Central memory CD8-positive, alpha-beta T cell (primary cell): ENCODE data around the gene APC2.
A peak's percentile ranks its signal among the peaks of the same experiment; 100 is the strongest.

Experiments used
- ATAC-seq: fragments of 150-1000 bp; cut with Tn5 transposase; replicated peaks from 2 replicates; pipeline ENCODE4 v1.10.0; 2022; ENCODE audit warnings: mild to moderate bottlenecking, moderate FRiP score, moderate number of reproducible peaks; ENCODE audit not compliant: poor library complexity, severe bottlenecking; ENCODE audit errors: extremely low read depth
- DNase-seq, 2 donors: peaks; one replicate each; pipeline ENCODE4 v3.0.0; 2021; ENCODE audit warnings: low spot score in 2 of 2
- H3K27ac Mint-ChIP-seq: one replicate; pipeline ENCODE4 v1.8.0; 2022; ENCODE audit warnings: low read depth, mild to moderate bottlenecking, moderate library complexity, mixed read lengths
- H3K27me3 Mint-ChIP-seq: one replicate; pipeline ENCODE4 v1.8.0; 2022; ENCODE audit warnings: mixed read lengths
- H3K36me3 Mint-ChIP-seq: one replicate; pipeline ENCODE4 v1.8.0; 2022; ENCODE audit warnings: mild to moderate bottlenecking, moderate library complexity, mixed read lengths; ENCODE audit not compliant: insufficient read depth
- H3K4me1 Mint-ChIP-seq: one replicate; pipeline ENCODE4 v1.8.0; 2022; ENCODE audit warnings: mixed read lengths
- H3K4me3 Mint-ChIP-seq: one replicate; pipeline ENCODE4 v1.8.0; 2022; ENCODE audit warnings: mild to moderate bottlenecking, moderate library complexity, mixed read lengths
- H3K9me3 Mint-ChIP-seq: one replicate; pipeline ENCODE4 v1.8.0; 2022; ENCODE audit warnings: mixed read lengths

APC2 gene

DNA sequence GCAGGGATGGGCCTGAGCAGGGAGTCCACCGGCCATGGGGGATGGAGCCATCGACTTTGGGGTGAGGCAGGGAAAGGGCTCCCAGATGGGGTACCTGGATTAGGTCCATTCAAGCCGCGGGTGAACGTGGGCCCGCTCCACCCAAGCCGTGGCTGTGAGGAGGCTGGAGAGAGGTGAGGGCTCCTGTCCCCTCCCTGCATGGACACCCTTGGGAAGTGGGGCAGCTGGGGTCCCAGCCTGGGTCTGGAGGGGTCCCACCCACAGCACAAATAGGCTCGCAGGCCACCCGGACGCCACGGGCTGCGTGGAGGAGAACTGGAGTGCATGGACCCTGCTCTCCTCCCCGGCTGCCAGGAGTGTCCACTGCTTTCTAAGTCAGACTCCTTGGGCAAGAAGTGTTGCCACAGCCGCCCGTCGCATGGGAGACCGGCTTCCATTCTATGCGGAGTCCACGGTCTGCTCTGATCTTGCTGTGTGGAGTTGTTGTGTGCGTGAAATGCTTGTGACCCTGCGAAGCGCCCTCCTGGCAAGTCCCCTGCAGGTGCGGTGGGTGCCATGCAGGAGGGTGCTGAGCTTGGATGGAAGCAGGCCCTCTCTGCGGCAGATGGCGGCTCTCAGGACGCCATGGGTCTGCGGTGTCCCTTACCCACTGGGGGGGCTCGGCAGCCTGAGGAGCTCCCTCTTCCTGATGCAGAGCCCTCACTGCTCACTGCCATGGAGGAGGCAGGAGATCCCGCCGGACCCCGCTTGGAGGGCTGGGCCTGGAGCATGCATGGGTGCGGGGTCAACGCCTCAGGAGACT is 40.5 kb upstream of the APC2 start:
- H3K4me1 Mint-ChIP-seq, result peaks cover 54% of the 10 kb centered on the region
- H3K4me3 Mint-ChIP-seq, result peak overlapping the region; percentile 94
- peak overlapping the region; percentile 96 for H3K27ac Mint-ChIP-seq
- no peak for DNase-seq
- no peaks in the 10 kb centered on the region for H3K27me3 Mint-ChIP-seq
- no peak for ATAC-seq
- no peaks in the 10 kb centered on the region for H3K9me3 Mint-ChIP-seq
- peaks cover 35% of the 10 kb centered on the region for H3K36me3 Mint-ChIP-seq

- H3K4me3 Mint-ChIP-seq, result peak overlapping the region; percentile 94
- H3K9me3 Mint-ChIP-seq, result no peaks in the 10 kb centered on the region
- H3K36me3 Mint-ChIP-seq, result peaks cover 41% of the 10 kb centered on the region
- peaks cover 59% of the 10 kb centered on the region for H3K4me1 Mint-ChIP-seq
- ATAC-seq (no peak), DNase-seq (no peak)
- no peaks in the 10 kb centered on the region for H3K27me3 Mint-ChIP-seq
- H3K27ac Mint-ChIP-seq, result peak overlapping the region; percentile 96
Measured at GRCh38 chr19:1410136-1410786, 39.7 kb upstream of the APC2 start.

GRCh38 chr19:1410789-1411188 is 39.1 kb upstream of the APC2 start:
- H3K27ac Mint-ChIP-seq, result peak overlapping the region; percentile 96
- no peaks in the 10 kb centered on the region for H3K27me3 Mint-ChIP-seq
- H3K4me3 Mint-ChIP-seq, result peak overlapping the region; percentile 94
- ATAC-seq (no peak), DNase-seq (no peak)
- peaks cover 45% of the 10 kb centered on the region for H3K36me3 Mint-ChIP-seq
- no peaks in the 10 kb centered on the region for H3K9me3 Mint-ChIP-seq
- H3K4me1 Mint-ChIP-seq, result peaks cover 64% of the 10 kb centered on the region

DNA sequence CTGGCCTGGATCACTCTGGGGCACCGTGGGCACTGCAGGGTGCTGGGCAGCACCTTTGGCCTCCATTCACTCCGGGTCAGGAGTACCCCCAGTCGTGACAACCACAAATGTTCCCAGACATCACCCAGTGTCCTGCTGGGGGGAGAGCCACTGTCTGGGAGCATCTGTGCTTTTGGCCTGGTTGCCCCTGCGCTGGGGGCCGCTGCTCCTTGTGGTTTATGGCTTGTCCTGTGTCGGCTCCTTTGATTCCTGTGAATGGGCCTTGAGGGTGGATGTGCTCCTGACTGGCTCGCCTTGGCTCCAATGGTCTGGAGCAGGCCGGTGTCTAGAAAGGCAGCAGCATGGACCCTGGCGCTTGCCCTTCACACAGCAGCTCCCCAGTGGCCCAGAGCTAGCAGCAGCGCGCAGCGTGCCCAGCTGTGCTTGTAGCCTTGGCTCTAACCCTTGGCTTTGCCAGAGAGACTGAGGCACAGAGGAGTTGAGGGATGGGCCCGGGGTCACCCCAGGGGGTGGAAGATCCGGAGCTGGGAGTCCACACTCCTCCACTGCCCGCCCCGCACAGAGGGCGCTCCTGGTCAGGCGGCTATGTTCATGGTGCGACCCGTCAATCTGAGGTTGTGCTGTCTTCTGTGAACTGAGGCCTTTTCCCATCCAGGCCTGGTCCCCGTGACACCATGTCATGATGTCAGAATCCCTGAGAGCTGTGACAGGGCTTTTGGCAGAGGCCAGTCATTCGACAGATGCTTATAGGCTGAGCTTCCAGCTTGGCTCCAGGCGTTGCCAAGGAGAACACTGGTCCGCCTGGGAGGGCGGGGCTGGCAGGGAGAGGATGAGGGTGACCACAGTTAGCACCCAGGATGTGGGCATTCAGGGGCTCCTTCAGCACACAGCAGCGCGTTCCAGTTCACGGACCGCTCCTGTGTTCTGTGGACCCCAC is 38.4 kb upstream of the APC2 start:
- peak overlapping the region; percentile 96 for H3K27ac Mint-ChIP-seq
- peaks cover 51% of the 10 kb centered on the region for H3K36me3 Mint-ChIP-seq
- H3K27me3 Mint-ChIP-seq, result no peaks in the 10 kb centered on the region
- peak overlapping the region; percentile 94 for H3K4me3 Mint-ChIP-seq
- H3K4me1 Mint-ChIP-seq, result peaks cover 69% of the 10 kb centered on the region
- DNase-seq, result peak; percentile 29 to 37
- no peaks in the 10 kb centered on the region for H3K9me3 Mint-ChIP-seq
- ATAC-seq, result no peak

DNA sequence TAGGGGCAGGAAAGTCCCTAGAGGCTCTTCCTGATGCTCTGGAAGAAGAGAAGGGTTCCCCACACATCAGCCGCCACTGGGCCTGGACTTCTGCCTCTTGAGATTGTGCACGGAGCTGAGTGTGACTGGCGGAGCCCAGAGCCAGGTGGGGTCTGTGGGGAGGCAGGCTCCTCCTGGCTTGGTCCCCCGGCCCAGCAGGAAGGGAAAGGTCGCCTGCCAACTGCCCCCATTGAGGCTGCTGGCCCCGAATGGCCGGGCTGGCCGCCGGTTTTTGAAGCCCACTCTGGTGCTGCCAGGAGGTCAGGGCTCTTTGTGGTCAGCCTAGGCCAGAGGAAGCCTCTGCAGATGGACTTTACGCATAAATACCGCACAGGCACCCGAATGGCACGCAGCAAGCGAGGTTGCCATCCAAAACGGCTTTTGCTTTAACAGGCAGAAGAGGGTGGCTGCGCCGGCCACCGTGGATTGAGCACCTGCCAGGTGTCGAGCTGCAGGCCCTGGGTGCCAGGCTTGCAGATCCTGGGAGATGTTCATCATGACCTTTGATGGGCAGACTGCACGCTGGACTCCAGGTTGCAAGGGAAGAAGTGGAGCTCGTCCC is 37.5 kb upstream of the APC2 start:
- no peaks in the 10 kb centered on the region for H3K9me3 Mint-ChIP-seq
- peaks cover 74% of the 10 kb centered on the region for H3K4me1 Mint-ChIP-seq
- H3K27ac Mint-ChIP-seq, result no peak overlapping the region
- H3K27me3 Mint-ChIP-seq, result no peaks in the 10 kb centered on the region
- H3K4me3 Mint-ChIP-seq, result peak overlapping the region; percentile 94
- ATAC-seq (no peak), DNase-seq (no peak)
- H3K36me3 Mint-ChIP-seq, result peaks cover 51% of the 10 kb centered on the region

DNA sequence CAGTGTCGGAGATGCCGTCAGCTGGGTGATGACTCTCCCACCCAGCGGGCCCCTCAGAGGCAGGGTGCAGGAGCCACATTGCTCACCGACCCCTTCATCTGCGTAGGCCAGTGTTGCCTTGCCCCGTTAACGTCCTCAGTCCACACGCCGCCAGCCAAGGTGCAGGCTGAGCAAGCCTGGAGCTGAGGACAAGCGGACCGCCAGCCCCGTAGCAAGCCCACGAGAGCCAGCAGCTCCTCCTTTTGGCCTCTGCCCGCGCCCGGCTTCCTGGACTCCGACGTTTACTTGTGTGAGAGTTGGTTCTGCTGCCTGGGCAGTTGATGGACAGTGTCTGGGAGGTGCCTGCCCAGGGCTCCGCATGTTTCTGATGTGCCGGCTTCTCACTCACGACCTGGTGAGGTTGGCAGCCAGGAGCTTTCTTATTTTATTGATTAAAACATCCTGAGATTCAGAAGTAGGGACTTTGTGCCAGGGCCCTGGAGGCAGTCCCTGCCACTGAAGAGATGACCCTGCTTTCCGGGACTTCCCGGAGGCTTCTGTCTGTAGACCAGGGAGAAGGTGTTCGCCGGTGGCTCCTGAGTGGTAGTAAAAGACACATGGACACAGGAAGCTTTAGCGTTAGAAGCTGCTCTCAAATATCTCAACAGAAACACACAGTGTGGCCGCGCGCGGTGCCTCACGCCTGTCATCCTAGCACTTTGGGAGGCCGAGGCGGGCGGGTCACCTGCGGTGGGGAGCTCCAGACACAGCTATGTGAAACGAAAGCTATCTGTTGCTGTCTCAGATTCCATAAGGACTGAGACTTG is 36.7 kb upstream of the APC2 start:
- peak overlapping the region; percentile 44 for H3K27ac Mint-ChIP-seq
- H3K4me1 Mint-ChIP-seq, result peaks cover 78% of the 10 kb centered on the region
- H3K36me3 Mint-ChIP-seq, result peaks cover 53% of the 10 kb centered on the region
- DNase-seq (no peak), ATAC-seq (no peak)
- peak overlapping the region; percentile 94 for H3K4me3 Mint-ChIP-seq
- no peaks in the 10 kb centered on the region for H3K9me3 Mint-ChIP-seq
- no peaks in the 10 kb centered on the region for H3K27me3 Mint-ChIP-seq

DNA sequence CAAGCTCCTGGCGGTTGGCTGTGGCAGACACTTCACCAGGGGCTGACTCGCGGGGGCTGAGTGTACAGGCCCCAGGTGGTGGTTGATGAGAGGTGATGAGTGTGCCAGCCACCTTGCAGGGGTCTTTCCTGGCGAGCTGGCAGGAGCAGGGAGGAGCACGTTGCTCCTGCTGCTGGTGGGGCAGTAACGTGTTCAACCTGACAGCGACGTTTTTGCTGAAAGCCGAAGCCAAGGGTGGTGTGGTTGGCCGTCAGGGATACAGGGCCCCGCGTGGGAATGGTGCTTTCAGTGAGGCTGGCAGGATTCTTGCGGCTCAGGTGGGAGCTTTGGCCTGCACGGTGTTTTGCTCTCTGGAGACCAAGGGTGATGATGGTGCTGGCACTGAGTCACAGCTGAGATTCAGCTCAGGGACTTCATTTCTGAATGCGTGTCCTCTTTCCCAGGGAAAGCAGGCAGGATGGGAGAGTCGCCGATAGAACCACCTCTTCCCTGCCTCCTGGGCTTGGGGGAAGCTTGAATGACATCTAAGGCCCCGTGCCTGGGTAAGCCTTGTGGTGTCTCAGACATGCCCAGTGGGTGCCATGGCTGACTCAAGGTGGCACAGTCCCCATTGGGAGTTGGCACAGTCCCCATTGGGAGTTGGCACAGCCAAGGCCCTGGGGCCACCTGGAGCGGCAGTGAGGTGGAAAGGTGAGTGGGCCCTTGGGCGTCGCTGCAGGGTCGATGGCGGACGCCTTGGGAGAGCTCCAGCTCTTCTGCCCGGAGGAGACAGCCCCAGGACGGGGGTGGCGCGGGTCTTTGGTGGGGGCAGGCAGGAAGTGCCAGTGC is 33.7 kb upstream of the APC2 start:
- ATAC-seq (no peak), DNase-seq (no peak)
- peaks cover 52% of the 10 kb centered on the region for H3K4me1 Mint-ChIP-seq
- H3K4me3 Mint-ChIP-seq, result peak overlapping the region; percentile 60
- peaks cover 67% of the 10 kb centered on the region for H3K36me3 Mint-ChIP-seq
- no peaks in the 10 kb centered on the region for H3K9me3 Mint-ChIP-seq
- peak overlapping the region; percentile 84 for H3K27ac Mint-ChIP-seq
- H3K27me3 Mint-ChIP-seq, result no peaks in the 10 kb centered on the region

DNA sequence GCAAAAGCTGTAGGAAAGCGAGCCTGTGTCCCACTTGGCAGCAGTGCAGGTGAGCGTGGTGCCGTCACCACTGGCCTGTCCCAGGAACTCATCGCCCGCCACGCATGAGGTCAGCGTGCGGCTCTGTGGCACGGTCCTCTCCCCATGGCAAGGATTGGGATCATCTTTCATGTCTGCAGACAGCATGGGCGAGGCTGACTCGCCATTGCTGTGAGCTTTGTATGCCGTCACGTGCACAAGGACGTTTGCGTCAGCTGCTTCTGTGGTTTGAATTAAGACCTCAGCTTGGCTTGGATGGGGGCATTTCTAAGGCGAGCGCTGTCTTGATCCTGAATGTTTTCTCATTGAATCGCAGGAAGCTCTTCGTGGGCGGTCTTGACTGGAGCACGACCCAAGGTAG is 32.8 kb upstream of the APC2 start:
- Mint-ChIP-seq H3K36me3 (peaks cover 65% of the 10 kb centered on the region), H3K27ac (peak overlapping the region; percentile 65), H3K4me1 (peaks cover 42% of the 10 kb centered on the region), H3K4me3 (no peak overlapping the region), H3K9me3 (no peaks in the 10 kb centered on the region), H3K27me3 (no peaks in the 10 kb centered on the region)
- no peak for ATAC-seq
- no peak for DNase-seq

DNA sequence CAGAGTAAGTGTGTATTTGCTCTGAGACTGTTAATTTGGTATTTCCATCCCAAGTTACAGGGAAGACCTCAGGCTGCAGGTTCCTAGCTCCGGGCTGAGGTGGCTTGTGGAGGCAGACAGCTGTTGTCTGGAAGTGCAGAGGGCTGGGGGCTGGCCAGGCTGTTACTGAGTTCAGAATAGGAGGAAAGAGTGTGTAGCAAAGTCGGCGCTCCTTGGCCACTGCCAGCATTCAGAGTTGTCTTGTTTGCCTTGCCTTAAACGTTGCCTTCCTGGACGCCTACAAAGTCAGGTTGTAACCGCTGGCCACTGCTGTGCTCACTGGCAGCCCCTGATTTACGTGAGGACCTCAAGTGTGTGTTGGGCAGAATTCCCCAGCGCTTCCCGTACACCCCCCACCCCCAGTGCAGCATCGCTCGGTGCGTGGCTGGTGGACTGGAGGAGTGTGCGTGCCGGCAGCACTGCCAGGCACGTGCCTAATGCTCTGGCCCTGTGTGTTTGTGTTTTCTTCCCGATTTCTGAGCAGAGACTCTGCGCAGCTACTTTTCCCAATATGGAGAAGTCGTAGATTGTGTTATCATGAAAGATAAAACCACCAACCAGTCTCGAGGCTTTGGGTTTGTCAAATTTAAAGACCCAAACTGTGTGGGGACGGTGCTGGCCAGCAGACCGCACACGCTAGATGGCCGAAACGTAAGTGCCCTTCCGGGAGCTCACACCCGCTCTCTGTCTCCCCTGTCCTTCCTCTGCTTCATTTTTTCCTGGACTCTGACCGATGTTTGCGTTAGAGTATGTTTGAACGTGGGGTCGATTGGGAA is 32.0 kb upstream of the APC2 start:
- DNase-seq (no peak), ATAC-seq (no peak)
- Mint-ChIP-seq H3K4me1 (peaks cover 38% of the 10 kb centered on the region), H3K9me3 (no peaks in the 10 kb centered on the region), H3K27ac (peak overlapping the region; percentile 65), H3K27me3 (no peaks in the 10 kb centered on the region), H3K4me3 (no peak overlapping the region), H3K36me3 (peaks cover 67% of the 10 kb centered on the region)

DNA sequence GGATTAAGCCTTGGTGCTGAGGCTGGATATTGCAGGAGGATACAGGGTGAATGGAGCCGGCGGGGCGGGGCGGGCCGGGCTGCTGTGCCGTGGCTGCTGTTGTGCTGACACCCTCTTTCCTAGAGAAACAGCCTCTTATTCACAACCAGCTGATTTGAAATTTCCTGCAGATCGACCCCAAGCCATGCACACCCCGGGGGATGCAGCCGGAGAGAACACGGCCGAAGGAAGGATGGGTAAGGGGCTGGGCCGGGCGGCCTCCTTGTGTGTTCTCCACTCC is 31.5 kb upstream of the APC2 start:
- Mint-ChIP-seq H3K4me1 (peaks cover 38% of the 10 kb centered on the region), H3K4me3 (no peak overlapping the region), H3K27me3 (no peaks in the 10 kb centered on the region), H3K9me3 (no peaks in the 10 kb centered on the region), H3K36me3 (peaks cover 67% of the 10 kb centered on the region), H3K27ac (no peak overlapping the region)
- no peak for ATAC-seq
- DNase-seq, result no peak
